Central memory CD8-positive, alpha-beta T cell (primary cell): ENCODE measurements around the gene SORBS2.

ENCODE experiments used
- ATAC-seq: fragments of 150-1000 bp; cut with Tn5 transposase; replicated peaks from 2 replicates; pipeline ENCODE4 v1.10.0; 2022; ENCODE audit warnings: mild to moderate bottlenecking, moderate FRiP score, moderate number of reproducible peaks; ENCODE audit not compliant: poor library complexity, severe bottlenecking; ENCODE audit errors: extremely low read depth
- DNase-seq, 2 donors: peaks; one replicate each; pipeline ENCODE4 v3.0.0; 2021; ENCODE audit warnings: low spot score in 2 of 2
- H3K27ac Mint-ChIP-seq: one replicate; pipeline ENCODE4 v1.8.0; 2022; ENCODE audit warnings: low read depth, mild to moderate bottlenecking, moderate library complexity, mixed read lengths
- H3K27me3 Mint-ChIP-seq: one replicate; pipeline ENCODE4 v1.8.0; 2022; ENCODE audit warnings: mixed read lengths
- H3K36me3 Mint-ChIP-seq: one replicate; pipeline ENCODE4 v1.8.0; 2022; ENCODE audit warnings: mild to moderate bottlenecking, moderate library complexity, mixed read lengths; ENCODE audit not compliant: insufficient read depth
- H3K4me1 Mint-ChIP-seq: one replicate; pipeline ENCODE4 v1.8.0; 2022; ENCODE audit warnings: mixed read lengths
- H3K4me3 Mint-ChIP-seq: one replicate; pipeline ENCODE4 v1.8.0; 2022; ENCODE audit warnings: mild to moderate bottlenecking, moderate library complexity, mixed read lengths
- H3K9me3 Mint-ChIP-seq: one replicate; pipeline ENCODE4 v1.8.0; 2022; ENCODE audit warnings: mixed read lengths

The SORBS2 gene

GRCh38 chr4:185748901-185749390, 63.0 kb downstream of the SORBS2 start:
- Mint-ChIP-seq H3K27me3 (peaks cover 31% of the 10 kb centered on the region), H3K4me3 (no peak overlapping the region), H3K36me3 (no peaks in the 10 kb centered on the region), H3K27ac (no peak overlapping the region), H3K9me3 (peaks cover 11% of the 10 kb centered on the region), H3K4me1 (no peaks in the 10 kb centered on the region)
- ATAC-seq (no peak), DNase-seq (no peak)

DNA sequence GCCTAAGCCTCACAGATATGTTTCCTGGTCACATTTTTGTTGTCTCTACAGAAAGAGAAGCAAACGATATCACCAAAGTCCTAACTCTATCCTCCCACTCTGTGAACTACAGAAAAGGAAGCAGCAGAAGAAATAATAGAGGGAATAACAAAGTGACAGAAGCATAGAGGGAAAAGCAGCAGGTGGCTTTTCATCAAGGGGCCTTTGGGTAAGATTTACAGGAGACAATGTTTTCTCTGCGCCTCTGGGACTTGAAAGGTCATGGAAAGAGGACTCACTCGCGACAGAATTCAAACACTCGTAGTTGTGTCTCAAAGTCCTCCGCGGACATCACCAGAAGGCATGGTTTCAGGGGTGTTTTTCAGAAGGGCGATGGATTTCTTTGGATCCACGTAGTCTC, 66.1 kb downstream of the SORBS2 start:
- DNase-seq: no peak
- no peak for ATAC-seq
- no peak overlapping the region for H3K27ac Mint-ChIP-seq
- peaks cover 6% of the 10 kb centered on the region for H3K9me3 Mint-ChIP-seq
- no peaks in the 10 kb centered on the region for H3K4me1 Mint-ChIP-seq
- H3K4me3 Mint-ChIP-seq: no peak overlapping the region
- H3K27me3 Mint-ChIP-seq: peaks cover 35% of the 10 kb centered on the region
- no peaks in the 10 kb centered on the region for H3K36me3 Mint-ChIP-seq

DNA sequence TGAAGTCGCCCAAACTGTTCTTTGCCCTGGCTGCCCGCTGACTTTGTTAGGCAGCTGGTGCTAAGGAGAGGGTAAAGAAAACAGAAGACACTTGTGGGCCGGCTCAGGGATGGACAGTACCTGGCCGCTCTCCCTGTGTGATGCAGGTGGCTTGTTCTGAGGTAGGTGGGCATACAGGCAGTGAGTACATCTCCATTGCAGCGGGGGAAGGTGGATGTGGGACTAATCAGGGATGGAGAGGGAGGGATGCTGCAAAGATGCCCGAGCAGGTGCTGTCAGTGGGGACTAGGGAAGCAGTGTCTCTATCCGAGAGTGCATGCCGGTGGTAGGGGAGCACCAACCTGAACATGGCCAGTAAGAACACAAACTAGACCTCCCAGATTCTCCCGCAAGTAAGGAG, 67.0 kb downstream of the SORBS2 start:
- peaks cover 35% of the 10 kb centered on the region for H3K27me3 Mint-ChIP-seq
- no peak for ATAC-seq
- peaks cover 6% of the 10 kb centered on the region for H3K9me3 Mint-ChIP-seq
- H3K4me1 Mint-ChIP-seq: no peaks in the 10 kb centered on the region
- no peak overlapping the region for H3K27ac Mint-ChIP-seq
- no peaks in the 10 kb centered on the region for H3K36me3 Mint-ChIP-seq
- no peak overlapping the region for H3K4me3 Mint-ChIP-seq
- no peak for DNase-seq

DNA sequence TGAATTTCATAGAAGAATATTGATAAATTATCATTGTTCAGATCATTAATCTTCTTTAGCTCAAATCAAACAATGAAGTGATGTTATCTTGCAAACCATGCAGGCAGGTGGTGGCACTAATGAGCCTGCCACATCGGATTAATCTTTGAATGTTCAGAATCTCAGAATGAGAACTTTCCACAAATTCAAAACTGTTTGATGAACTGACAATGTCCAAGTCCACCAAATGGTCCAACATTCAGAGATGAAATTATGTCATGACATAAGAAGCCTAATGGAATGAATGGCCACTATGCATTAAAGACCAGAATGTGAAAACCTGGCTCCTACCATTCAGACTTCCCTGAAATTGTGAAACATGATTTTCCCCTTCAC, 67.5 kb downstream of the SORBS2 start:
- Mint-ChIP-seq H3K4me3 (no peak overlapping the region), H3K27ac (no peak overlapping the region), H3K4me1 (no peaks in the 10 kb centered on the region), H3K36me3 (no peaks in the 10 kb centered on the region), H3K9me3 (peaks cover 6% of the 10 kb centered on the region), H3K27me3 (peaks cover 35% of the 10 kb centered on the region)
- ATAC-seq (no peak), DNase-seq (no peak)

DNA sequence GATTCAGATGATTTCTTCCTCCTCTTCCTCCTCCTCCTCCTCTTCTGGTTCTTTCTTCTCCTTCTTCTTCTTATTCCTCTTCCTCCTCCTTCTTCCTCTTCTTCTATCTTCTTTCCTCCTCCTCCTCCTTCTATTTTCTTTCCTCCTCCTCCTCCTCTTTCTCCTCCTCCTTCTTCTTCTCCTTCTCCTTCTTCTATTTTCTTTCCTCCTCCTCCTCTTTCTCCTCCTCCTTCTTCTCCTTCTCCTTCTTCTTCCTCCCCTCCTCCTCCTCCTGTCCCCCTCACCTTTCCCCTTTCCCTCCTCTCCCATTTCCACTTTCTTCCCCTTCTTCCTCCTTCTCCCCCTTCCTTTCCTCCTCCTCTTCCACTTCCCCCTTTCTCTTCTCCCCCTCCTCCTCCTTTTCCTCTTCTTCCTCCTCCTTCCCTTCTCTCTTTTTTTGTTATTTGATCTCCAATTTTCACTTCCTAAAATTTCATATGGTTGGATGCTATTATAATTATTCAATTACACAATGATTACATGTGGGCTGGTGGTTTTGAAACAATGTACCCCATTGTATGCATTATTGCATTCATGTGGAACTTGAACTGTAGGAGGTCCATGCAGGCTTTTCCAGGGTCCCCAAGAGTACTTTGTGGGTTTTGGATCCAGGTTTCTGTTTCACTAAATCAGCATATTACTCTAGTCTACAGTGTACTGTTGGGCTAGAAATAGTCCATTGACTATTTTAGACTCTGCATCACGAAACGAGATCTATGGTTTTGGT, 68.1 kb downstream of the SORBS2 start:
- H3K27me3 Mint-ChIP-seq: peaks cover 33% of the 10 kb centered on the region
- no peak overlapping the region for H3K27ac Mint-ChIP-seq
- peaks cover 6% of the 10 kb centered on the region for H3K9me3 Mint-ChIP-seq
- no peaks in the 10 kb centered on the region for H3K4me1 Mint-ChIP-seq
- H3K4me3 Mint-ChIP-seq: no peak overlapping the region
- H3K36me3 Mint-ChIP-seq: no peaks in the 10 kb centered on the region
- no peak for ATAC-seq
- no peak for DNase-seq

DNA sequence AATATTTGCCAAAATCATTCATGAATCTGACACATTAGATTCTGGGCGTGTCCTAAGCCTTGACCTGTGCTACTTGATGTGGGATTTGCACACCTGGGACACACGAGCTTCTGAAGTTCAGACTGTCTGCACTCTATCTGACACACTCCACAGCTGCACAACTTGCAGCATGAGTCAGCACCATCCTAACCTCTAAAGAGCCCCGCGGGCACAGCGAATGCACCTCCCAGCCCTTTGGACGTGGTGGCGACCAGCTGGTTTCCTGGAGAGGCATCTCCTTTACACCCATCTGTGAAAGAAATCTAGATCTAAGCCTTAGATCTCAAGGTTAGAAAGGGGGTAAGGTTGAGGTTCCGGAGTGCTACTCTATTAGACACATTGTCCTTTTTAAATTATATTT, 69.2 kb downstream of the SORBS2 start:
- no peak for DNase-seq
- Mint-ChIP-seq H3K4me1 (no peaks in the 10 kb centered on the region), H3K4me3 (no peak overlapping the region), H3K36me3 (no peaks in the 10 kb centered on the region), H3K9me3 (peaks cover 6% of the 10 kb centered on the region), H3K27ac (no peak overlapping the region), H3K27me3 (peaks cover 23% of the 10 kb centered on the region)
- no peak for ATAC-seq

GRCh38 chr4:185741795-185742194, 70.2 kb downstream of the SORBS2 start:
- H3K27ac Mint-ChIP-seq: no peak overlapping the region

GRCh38 chr4:185740471-185740873, 71.5 kb downstream of the SORBS2 start:
- no peak for ATAC-seq
- no peak for DNase-seq
- Mint-ChIP-seq H3K27ac (no peak overlapping the region), H3K27me3 (peaks cover 23% of the 10 kb centered on the region), H3K4me1 (no peaks in the 10 kb centered on the region), H3K9me3 (peaks cover 6% of the 10 kb centered on the region), H3K36me3 (no peaks in the 10 kb centered on the region), H3K4me3 (no peak overlapping the region)

More at GRCh38 chr4:185741795-185742194, 70.2 kb downstream of the SORBS2 start:
- DNase-seq (no peak), ATAC-seq (no peak)
- Mint-ChIP-seq H3K4me1 (no peaks in the 10 kb centered on the region), H3K4me3 (no peak overlapping the region), H3K27me3 (peaks cover 23% of the 10 kb centered on the region), H3K9me3 (peaks cover 6% of the 10 kb centered on the region), H3K36me3 (no peaks in the 10 kb centered on the region)

DNA sequence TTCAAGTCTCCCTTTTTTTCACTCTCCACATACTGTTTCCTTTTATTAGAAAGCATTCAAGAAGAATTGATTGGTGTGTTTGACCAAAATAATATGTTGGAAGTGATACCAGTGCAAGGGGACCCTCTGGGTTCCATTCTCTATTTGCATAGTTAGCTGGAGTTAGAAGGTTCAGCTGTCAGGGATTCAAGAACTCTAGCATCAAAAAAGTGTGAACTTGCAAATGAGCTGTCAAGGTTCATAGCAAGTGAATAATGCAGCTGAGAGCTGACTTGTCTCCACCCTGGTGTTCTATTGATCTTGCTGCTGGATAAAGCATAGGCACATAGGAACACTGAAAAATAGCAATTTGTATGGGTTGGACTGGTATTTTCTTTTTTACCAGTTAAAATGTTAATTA, 73.2 kb downstream of the SORBS2 start:
- Mint-ChIP-seq H3K4me1 (no peaks in the 10 kb centered on the region), H3K4me3 (no peak overlapping the region), H3K36me3 (no peaks in the 10 kb centered on the region), H3K9me3 (peaks cover 1% of the 10 kb centered on the region), H3K27ac (no peak overlapping the region), H3K27me3 (peaks cover 28% of the 10 kb centered on the region)
- DNase-seq: no peak
- ATAC-seq: no peak

DNA sequence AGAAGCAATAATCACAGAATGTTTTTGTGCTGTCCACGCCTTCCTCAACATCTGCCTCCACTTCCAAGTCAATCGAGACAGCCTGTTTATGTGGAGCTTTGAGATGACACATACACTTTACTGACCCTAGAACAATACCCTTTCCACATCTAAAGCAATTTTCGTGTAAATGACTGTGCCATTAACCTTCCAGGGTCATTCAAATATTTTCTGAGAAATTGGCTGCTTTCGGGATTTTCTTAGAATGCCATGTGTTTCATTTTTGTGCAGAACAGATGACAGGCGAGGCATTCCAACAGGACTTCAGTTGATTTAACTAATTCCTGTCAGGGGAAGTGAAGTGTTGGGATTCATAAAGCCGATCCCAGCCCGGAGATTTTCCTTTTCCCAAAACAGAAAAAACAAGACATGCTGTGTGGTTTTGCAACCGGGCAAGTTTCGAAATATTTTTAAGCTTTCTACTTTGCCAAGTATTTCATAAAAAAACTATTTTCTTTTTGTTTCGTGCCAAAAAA, 73.9 kb downstream of the SORBS2 start:
- no peak for DNase-seq

DNA sequence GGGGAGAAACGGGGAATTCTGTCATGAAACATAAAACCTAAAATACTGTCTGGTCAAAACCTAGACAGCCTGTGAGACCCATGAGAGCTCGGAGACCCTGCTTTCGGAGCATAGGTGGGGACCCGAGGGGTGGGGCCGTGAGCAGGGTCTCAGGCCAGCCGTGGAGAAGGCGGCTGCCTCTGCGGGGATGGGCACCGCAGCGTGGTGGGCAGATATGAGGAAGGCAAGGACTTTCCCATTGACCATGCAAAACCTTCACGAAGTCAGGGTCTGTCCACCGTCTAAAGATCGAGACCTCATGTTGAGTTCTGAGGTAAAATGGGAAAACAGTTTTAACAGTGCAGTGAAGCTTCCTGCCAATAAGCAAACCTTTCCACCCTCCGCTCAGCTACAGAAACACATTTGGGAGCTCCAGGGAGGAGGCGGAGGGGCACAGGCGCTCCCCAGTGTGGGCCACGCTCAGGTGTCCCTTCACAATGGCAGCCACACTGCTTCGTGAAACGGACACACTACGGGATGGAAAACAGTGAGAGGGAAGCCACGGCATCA, 74.4 kb downstream of the SORBS2 start:
- DNase-seq (no peak), ATAC-seq (no peak)
- Mint-ChIP-seq H3K9me3 (no peaks in the 10 kb centered on the region), H3K27ac (no peak overlapping the region), H3K4me3 (no peak overlapping the region), H3K36me3 (no peaks in the 10 kb centered on the region), H3K4me1 (no peaks in the 10 kb centered on the region), H3K27me3 (peaks cover 38% of the 10 kb centered on the region)

More for the DNA sequence above, 73.9 kb downstream of the SORBS2 start:
- no peak for ATAC-seq
- H3K4me3 Mint-ChIP-seq: no peak overlapping the region
- H3K27ac Mint-ChIP-seq: no peak overlapping the region
- H3K4me1 Mint-ChIP-seq: no peaks in the 10 kb centered on the region
- H3K9me3 Mint-ChIP-seq: no peaks in the 10 kb centered on the region
- peaks cover 36% of the 10 kb centered on the region for H3K27me3 Mint-ChIP-seq
- H3K36me3 Mint-ChIP-seq: no peaks in the 10 kb centered on the region

- H3K9me3 Mint-ChIP-seq: no peaks in the 10 kb centered on the region
- ATAC-seq (no peak), DNase-seq (no peak)
- no peaks in the 10 kb centered on the region for H3K4me1 Mint-ChIP-seq
- no peak overlapping the region for H3K4me3 Mint-ChIP-seq
- H3K27ac Mint-ChIP-seq: no peak overlapping the region
- H3K36me3 Mint-ChIP-seq: no peaks in the 10 kb centered on the region
- peaks cover 38% of the 10 kb centered on the region for H3K27me3 Mint-ChIP-seq
Observed at GRCh38 chr4:185736882-185737281, 75.1 kb downstream of the SORBS2 start.

- Mint-ChIP-seq H3K36me3 (no peaks in the 10 kb centered on the region), H3K4me3 (no peak overlapping the region), H3K27ac (no peak overlapping the region), H3K9me3 (no peaks in the 10 kb centered on the region), H3K27me3 (peaks cover 39% of the 10 kb centered on the region), H3K4me1 (no peaks in the 10 kb centered on the region)
- DNase-seq: no peak
- ATAC-seq: no peak
Observed at GRCh38 chr4:185735866-185736400, 76.1 kb downstream of the SORBS2 start.
